Measurements from ENCODE around the gene RIMS1.

Gene RIMS1

GRCh38 chr6:72363844-72364740 is 477.7 kb downstream of the RIMS1 start:
- no peak for DNase-seq

- DNase-seq: no peak
Observed at GRCh38 chr6:72365773-72366172, 479.4 kb downstream of the RIMS1 start.

GRCh38 chr6:72367439-72367838 is 481.1 kb downstream of the RIMS1 start:
- DNase-seq: no peak

GRCh38 chr6:72371473-72371872 is 485.1 kb downstream of the RIMS1 start:
- no peak for DNase-seq

GRCh38 chr6:72374172-72374571 is 487.8 kb downstream of the RIMS1 start:
- no peak for DNase-seq

- DNase-seq: peak; percentile 61 to 74
Observed at GRCh38 chr6:72374857-72375256, 488.5 kb downstream of the RIMS1 start.

- DNase-seq: peak; percentile 39 to 58
Observed at GRCh38 chr6:72376736-72377135, 490.4 kb downstream of the RIMS1 start.

- no peak for DNase-seq
Observed at GRCh38 chr6:72381076-72381475, 494.7 kb downstream of the RIMS1 start.

GRCh38 chr6:72382602-72383529 is 496.5 kb downstream of the RIMS1 start:
- no peak for DNase-seq

- DNase-seq: no peak
Observed at GRCh38 chr6:72386324-72386723, 500.0 kb downstream of the RIMS1 start.

GRCh38 chr6:72389698-72390097 is 503.3 kb downstream of the RIMS1 start:
- no peak for DNase-seq

- DNase-seq: no peak
Observed at GRCh38 chr6:72390548-72390947, 504.2 kb downstream of the RIMS1 start.

GRCh38 chr6:72401865-72402264 is 515.5 kb downstream of the RIMS1 start:
- no peak for DNase-seq

GRCh38 chr6:72403413-72403812 is 517.1 kb downstream of the RIMS1 start:
- DNase-seq: no peak

GRCh38 chr6:72406517-72406916 is 520.2 kb downstream of the RIMS1 start:
- DNase-seq: no peak

- no peak for DNase-seq
Observed at GRCh38 chr6:72410769-72411168, 524.4 kb downstream of the RIMS1 start.

- DNase-seq: peak; percentile 44 to 71
Observed at GRCh38 chr6:72411872-72412708, 525.7 kb downstream of the RIMS1 start.

GRCh38 chr6:72412709-72413044 is 526.3 kb downstream of the RIMS1 start:
- no peak for DNase-seq

- no peak for DNase-seq
Observed at GRCh38 chr6:72413884-72414283, 527.5 kb downstream of the RIMS1 start.

GRCh38 chr6:72414657-72415056 is 528.3 kb downstream of the RIMS1 start:
- DNase-seq: no peak

- no peak for DNase-seq
Observed at GRCh38 chr6:72416744-72417465, 530.6 kb downstream of the RIMS1 start.

GRCh38 chr6:72417759-72418158 is 531.4 kb downstream of the RIMS1 start:
- no peak for DNase-seq

All from NCI-H526 (cell line).